Endothelial cell of umbilical vein (primary cell): ENCODE measurements around the gene MICALL2. TPM values are rescaled to one million over a fixed set of nuclear protein-coding genes. Genes with fewer than 3 reads are reported as not detected.
A peak's percentile ranks its signal among the peaks of the same experiment; 100 is the strongest.

Experiments
- BruUV-seq: library from RNA; stranded (reverse); fragments of 400-500 nt; replicated peaks from 2 replicates; lab custom pipeline; 2021; lab: Mats Ljungman, UMichigan
- CTCF ChIA-PET: fragments of 300-600, 350-600 bp; sonication (Branson Sonifier 250); formaldehyde crosslinking; loops from one replicate; lab custom pipeline; 2021; ENCODE audit warnings: antibody characterized with exemption, inconsistent platforms; lab: Charles Lee
- POLR2A ChIA-PET: fragments of 300-600, 350-600 bp; sonication (Branson Sonifier 250); formaldehyde crosslinking; loops from one replicate; lab custom pipeline; 2021; ENCODE audit warnings: antibody characterized with exemption, inconsistent platforms; lab: Charles Lee
- DNase-seq: peaks from one replicate; pipeline ENCODE4 v3.0.0-alpha.2; 2011; ENCODE audit warnings: low read depth, low spot score
- FAIRE-seq: peaks from 2 replicates; lab custom pipeline; 2011; peaks lifted over from hg19 to GRCh38; lab: Jason Lieb, UNC
- H2AFZ ChIP-seq: 2 replicates; pipeline ENCODE4 v1.6.0; 2012; ENCODE audit warnings: low read depth, low read length, control low read depth, inconsistent platforms
- H3K27ac ChIP-seq: 2 replicates; pipeline ENCODE4 v1.5.1; 2011; ENCODE audit warnings: low read depth, mild to moderate bottlenecking, control low read depth, low read length, moderate library complexity; ENCODE audit not compliant: insufficient read depth
- H3K27me3 ChIP-seq, 2 experiments: 2 replicates each; pipeline versions ENCODE4 v1.6.0 to v1.6.1; 2011; ENCODE audit warnings: low read length in 2 of 2, mixed read lengths in 1 of 2; ENCODE audit not compliant: control insufficient read depth in 2 of 2, insufficient read depth in 2 of 2
- H3K36me3 ChIP-seq, 2 experiments: 2 replicates in 1 of 2; 3 replicates in 1 of 2; pipeline ENCODE4 v1.5.1; 2011; ENCODE audit warnings: low read length in 2 of 2, mild to moderate bottlenecking in 1 of 2, moderate library complexity in 1 of 2; ENCODE audit not compliant: control insufficient read depth in 2 of 2, insufficient read depth in 2 of 2; ENCODE audit errors: extremely low read depth in 1 of 2
- H3K4me1 ChIP-seq: 3 replicates; pipeline ENCODE4 v1.5.1; 2011; ENCODE audit warnings: mild to moderate bottlenecking, low read length; ENCODE audit not compliant: control insufficient read depth, insufficient read depth; ENCODE audit errors: extremely low read depth
- H3K4me2 ChIP-seq: 2 replicates; pipeline ENCODE4 v1.6.1; 2011; ENCODE audit warnings: low read length, control low read depth, mixed read lengths; ENCODE audit not compliant: insufficient read depth
- H3K4me3 ChIP-seq, 3 experiments: fragments of 200-600 bp in 1 of 3; sonication (generic), shearing (Covaris generic) in 1 of 3; replicated peaks in 1 of 3; 2 replicates each; pipeline ENCODE4 v1.5.1; 2011 to 2016; ENCODE audit warnings: control low read depth in 3 of 3, low read length in 3 of 3, mild to moderate bottlenecking in 2 of 3, inconsistent platforms in 1 of 3, low read depth in 1 of 3, moderate library complexity in 1 of 3; ENCODE audit not compliant: insufficient read depth in 1 of 3
- H3K79me2 ChIP-seq: 2 replicates; pipeline ENCODE4 v1.6.0; 2012; ENCODE audit warnings: low read length, inconsistent platforms; ENCODE audit not compliant: control insufficient read depth, insufficient read depth
- H3K9ac ChIP-seq: replicated peaks from 2 replicates; pipeline ENCODE3; 2011; ENCODE audit warnings: low read length, control low read depth; ENCODE audit not compliant: insufficient read depth; ENCODE audit errors: extremely low read depth
- H3K9me1 ChIP-seq: replicated peaks from 3 replicates; pipeline ENCODE4 v1.6.0; 2011; ENCODE audit warnings: mild to moderate bottlenecking, low read length; ENCODE audit not compliant: control insufficient read depth, insufficient read depth; ENCODE audit errors: extremely low read depth
- H3K9me3 ChIP-seq: replicated peaks from 2 replicates; pipeline ENCODE4 v1.5.1; 2012; ENCODE audit warnings: low read length, inconsistent platforms; ENCODE audit not compliant: control insufficient read depth, insufficient read depth
- H4K20me1 ChIP-seq: replicated peaks from 2 replicates; pipeline ENCODE3; 2011; ENCODE audit warnings: mild to moderate bottlenecking, low read length; ENCODE audit not compliant: control insufficient read depth, insufficient read depth; ENCODE audit errors: extremely low read depth
- EZH2 ChIP-seq: IDR thresholded peaks from 2 replicates; pipeline ENCODE4 v1.6.1; 2012; ENCODE audit warnings: borderline replicate concordance, low read depth, mild to moderate bottlenecking, moderate library complexity, low read length, inconsistent platforms; ENCODE audit not compliant: severe bottlenecking
- GATA2 ChIP-seq: IDR thresholded peaks from 2 replicates; pipeline ENCODE4 v1.7.0; 2011; ENCODE audit warnings: low read depth, mild to moderate bottlenecking, moderate library complexity, mixed read lengths, low read length; ENCODE audit not compliant: insufficient read length, insufficient read depth
- dilution Hi-C: fragments of 300-500 bp; cut with MboI; formaldehyde crosslinking; loops from one replicate; pipeline ENCODE4 v1.15.0; 2019; ENCODE audit warnings: low sequenced_read_pairs; ENCODE audit not compliant: extremely low pct_ligation_motif_present
- intact Hi-C: fragments of 100-400 bp; cut with micrococcal nuclease; formaldehyde crosslinking; loops from one replicate; pipeline ENCODE4 v1.10.0; 2022
- polyA plus RNA-seq, 4 experiments: library from polyadenylated mRNA; depleted of rRNA in 3 of 4; stranded (reverse) in 3 of 4; unstranded in 1 of 4; fragments of >200 nt; gene quantifications; 2 replicates each; pipeline versions ENCODE4 v1.2.1 to v1.2.3, GENCODE V29; 2011 to 2012; ENCODE audit warnings: missing spikeins in 1 of 4
- total RNA-seq: library from RNA; stranded (reverse); gene quantifications from 2 replicates; pipeline ENCODE4 v1.2.3, GENCODE V29; 2021
- TF ChIP-seq, protein P1 (sequence below), 2 donors: IDR thresholded peaks; 1 replicate in 1 of 2; 2 replicates in 1 of 2; pipeline ENCODE4 v1.5.1; 2011; ENCODE audit warnings: low read length in 2 of 2, mild to moderate bottlenecking in 2 of 2, moderate library complexity in 2 of 2, control low read depth in 1 of 2, inconsistent platforms in 1 of 2, low read depth in 1 of 2; ENCODE audit not compliant: insufficient read depth in 1 of 2; ENCODE audit errors: extremely low read depth in 1 of 2
- TF ChIP-seq, protein P2 (sequence below): IDR thresholded peaks from 2 replicates; pipeline ENCODE4 v1.6.1; 2011; ENCODE audit not compliant: insufficient read depth, insufficient read length

Gene MICALL2
- total and polyA plus RNA-seq, 2 donors (not counting 3 experiments of a cell fraction or from before 2014, with no cell fraction given): 29.8 to 46.3 TPM

DNA sequence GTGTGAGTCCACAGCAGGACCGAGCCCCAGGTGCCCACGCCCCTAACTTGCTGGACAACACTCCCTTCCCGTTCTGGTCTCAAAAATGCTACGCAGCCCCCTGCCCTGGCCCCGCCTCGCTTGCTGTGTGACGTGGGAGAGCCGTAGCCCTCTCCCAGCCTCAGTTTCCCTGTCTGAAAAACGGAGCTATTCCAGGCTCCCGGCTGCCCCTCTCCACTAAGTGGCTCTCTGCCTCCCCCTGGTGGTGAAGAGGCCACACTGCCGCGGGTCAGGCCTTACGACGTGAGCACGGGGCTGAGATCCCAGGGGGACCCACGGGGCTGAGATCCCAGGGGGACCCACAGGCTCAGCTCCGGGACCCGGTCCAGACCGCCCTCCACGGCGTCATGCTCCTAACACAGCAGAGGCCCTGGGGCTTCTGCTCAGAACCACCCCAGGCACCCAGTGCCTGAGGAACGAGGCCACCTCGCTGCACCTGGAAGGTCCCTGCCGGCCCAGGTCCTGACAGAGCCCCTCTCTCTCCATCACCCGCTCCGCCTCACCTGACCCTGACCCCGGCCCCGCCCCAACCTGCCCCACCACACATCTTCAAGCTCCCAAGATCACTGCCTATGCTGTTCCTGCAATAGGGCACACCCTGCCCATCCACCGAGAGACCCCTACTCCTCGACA is 26.7 kb downstream of the MICALL2 start:
- Histone ChIP-seq H2AFZ (no peak overlapping the region), H3K4me3 (no peak overlapping the region), H3K4me1 (no peaks in the 10 kb centered on the region), H3K4me2 (no peak overlapping the region), H3K79me2 (no peaks in the 10 kb centered on the region), H3K36me3 (peaks cover 0 to 2% of the 10 kb centered on the region in 2 experiments), H4K20me1 (no peaks in the 10 kb centered on the region), H3K27me3 (no peaks in the 10 kb centered on the region), H3K9me1 (no peaks in the 10 kb centered on the region), H3K27ac (no peak overlapping the region), H3K9me3 (no peaks in the 10 kb centered on the region), H3K9ac (no peak overlapping the region)
- no peak for TF ChIP-seq EZH2
- TF ChIP-seq, protein P1, sequence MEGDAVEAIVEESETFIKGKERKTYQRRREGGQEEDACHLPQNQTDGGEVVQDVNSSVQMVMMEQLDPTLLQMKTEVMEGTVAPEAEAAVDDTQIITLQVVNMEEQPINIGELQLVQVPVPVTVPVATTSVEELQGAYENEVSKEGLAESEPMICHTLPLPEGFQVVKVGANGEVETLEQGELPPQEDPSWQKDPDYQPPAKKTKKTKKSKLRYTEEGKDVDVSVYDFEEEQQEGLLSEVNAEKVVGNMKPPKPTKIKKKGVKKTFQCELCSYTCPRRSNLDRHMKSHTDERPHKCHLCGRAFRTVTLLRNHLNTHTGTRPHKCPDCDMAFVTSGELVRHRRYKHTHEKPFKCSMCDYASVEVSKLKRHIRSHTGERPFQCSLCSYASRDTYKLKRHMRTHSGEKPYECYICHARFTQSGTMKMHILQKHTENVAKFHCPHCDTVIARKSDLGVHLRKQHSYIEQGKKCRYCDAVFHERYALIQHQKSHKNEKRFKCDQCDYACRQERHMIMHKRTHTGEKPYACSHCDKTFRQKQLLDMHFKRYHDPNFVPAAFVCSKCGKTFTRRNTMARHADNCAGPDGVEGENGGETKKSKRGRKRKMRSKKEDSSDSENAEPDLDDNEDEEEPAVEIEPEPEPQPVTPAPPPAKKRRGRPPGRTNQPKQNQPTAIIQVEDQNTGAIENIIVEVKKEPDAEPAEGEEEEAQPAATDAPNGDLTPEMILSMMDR (IDR thresholded peaks at IDR 0.05; ENCODE audit: extremely low read depth in 1 of 2, insufficient read depth in 1 of 2, low read depth in 1 of 2, low read length in 2 of 2): peak; percentile 95 to 97
- no peak for TF ChIP-seq GATA2
- TF ChIP-seq, protein P2, sequence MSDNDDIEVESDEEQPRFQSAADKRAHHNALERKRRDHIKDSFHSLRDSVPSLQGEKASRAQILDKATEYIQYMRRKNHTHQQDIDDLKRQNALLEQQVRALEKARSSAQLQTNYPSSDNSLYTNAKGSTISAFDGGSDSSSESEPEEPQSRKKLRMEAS: no peak
- ChIA-PET POLR2A (no interaction called here), CTCF (interaction anchor here (0.6 to 3.1 kb wide), 26 partner anchors 8 to 249 kb away, joined by 3 to 39 read pairs (median 4); partner anchors contain the start of gene MICALL2)
- dilution Hi-C loops (no loop called here), intact Hi-C loops (loop anchor here (2.0 to 5.0 kb wide), 3 partner anchors 42 to 238 kb away; no protein-coding TSS in a partner anchor)
- DNase-seq (peak; percentile 51), FAIRE-seq (peak; percentile 83)
- BruUV-seq: no TSS peak
